ENCODE measurements around the gene F2RL2.

GRCh38 chr5:76604838-76605237 is 18.4 kb downstream of the F2RL2 start:
- TF ChIP-seq EZH2phosphoT487 (IDR thresholded peaks at IDR 0.05; ENCODE audit: low read length) (no peak), CTCF (IDR thresholded peaks at IDR 0.05; ENCODE audit: low read length) (no peak)

Measured in MM.1S (cell line).